ENCODE data around the gene LIAS. TPM values are rescaled to one million over a fixed set of nuclear protein-coding genes. Genes with fewer than 3 reads are reported as not detected.
"Not testable (repeated sequence)": the region's sequence is repeated elsewhere in the genome, so short reads cannot be mapped to it uniquely, and the experiment has no call there.

LIAS gene
- polyA plus RNA-seq, result 10 to 100 TPM; 14.2 to 15.2 TPM

DNA sequence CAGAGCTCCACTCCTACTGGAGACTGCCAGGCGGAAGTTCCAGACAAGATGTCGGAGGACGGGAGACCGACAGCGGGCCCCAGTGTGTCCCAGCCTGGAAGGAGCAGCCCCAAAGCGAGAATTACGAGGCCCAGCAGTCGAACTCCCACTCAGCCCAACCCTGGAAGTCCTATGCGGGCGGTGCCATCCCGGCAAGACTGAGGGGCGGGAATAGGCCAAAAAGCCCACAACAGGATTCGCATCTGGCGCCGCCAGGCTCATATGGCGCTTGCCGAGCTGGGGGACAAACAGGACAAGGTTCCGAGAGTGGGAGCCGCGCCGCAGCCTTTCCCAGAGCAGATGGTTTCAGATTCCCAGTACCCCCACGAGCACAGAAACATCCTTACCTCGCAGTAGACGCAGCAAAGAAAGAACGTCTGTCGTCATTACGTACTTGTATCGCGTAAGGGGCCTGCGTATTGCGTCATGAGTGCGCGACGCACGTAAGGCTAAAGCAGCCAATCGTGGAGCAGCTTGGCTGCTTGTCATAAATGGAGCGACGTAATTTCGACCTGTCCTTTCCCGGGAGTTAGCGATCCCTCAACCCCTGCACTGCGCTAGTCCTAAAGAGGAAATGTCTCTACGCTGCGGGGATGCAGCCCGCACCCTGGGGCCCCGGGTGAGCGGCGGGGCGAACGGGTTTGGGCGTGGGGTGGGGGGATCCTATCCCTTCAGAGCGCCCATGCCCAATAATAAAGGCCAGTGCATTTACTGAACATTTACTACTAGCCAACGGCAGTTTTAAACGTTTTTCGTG is at the start of gene LIAS, which contains the start of gene RPL9:
Gene LIAS (plus strand): TSS at position 552 of the 796 bp plus-strand sequence. CDS start 62 bp downstream, at position 614.
Gene RPL9 (minus strand): TSS at position 418 of the 796 bp plus-strand sequence. CDS start 483 bp downstream, outside the sequence.
- Histone ChIP-seq H3K4me1 (ENCODE audit: control insufficient read depth in 2 of 2, insufficient read depth in 2 of 2, low read length in 1 of 2) (no peaks in the 10 kb centered on the region), H3K36me3 (ENCODE audit: control insufficient read depth in 2 of 2, insufficient read depth in 2 of 2, low read length in 1 of 2) (peaks cover 4 to 11% of the 10 kb centered on the region in 2 donors)

DNA sequence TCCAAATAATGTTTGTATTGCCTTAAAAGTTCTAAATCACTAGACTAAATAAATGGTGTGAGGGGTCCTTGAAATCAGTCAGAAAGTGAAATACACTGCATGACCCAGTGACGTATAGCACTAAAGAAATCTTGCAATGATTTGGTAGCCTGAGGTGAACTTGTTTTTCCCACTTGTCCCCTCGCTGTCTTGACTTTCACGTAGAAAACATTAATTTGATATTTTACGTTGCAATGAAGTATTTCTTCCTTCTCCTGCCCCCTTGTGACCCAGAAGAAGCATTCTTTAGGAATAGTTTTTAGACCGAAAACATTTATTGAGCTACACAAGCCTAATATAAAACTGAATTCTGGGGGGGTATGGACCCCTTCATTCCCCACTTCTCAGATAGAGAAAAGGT is 48.4 kb upstream of the LIAS start:
- 52 to 58% methylated on average over 5 of the region's 5 CpGs for WGBS, 2 donors

More for the DNA sequence above, at the start of gene LIAS, which contains the start of gene RPL9:
- Histone ChIP-seq H3K27me3 (ENCODE audit: control insufficient read depth in 1 of 2, insufficient read depth in 2 of 2, low read length in 2 of 2) (no peaks in the 10 kb centered on the region), H3K9me3 (ENCODE audit: control insufficient read depth in 2 of 2, insufficient read depth in 1 of 2, low read depth in 1 of 2, low read length in 1 of 2) (no peaks in the 10 kb centered on the region), H3K27ac (ENCODE audit: low read depth in 2 of 2, low read length in 1 of 2) (peak within 1 kb of the TSS; percentile 95 to 98), H3K4me3 (ENCODE audit: low read depth in 1 of 2, low read length in 2 of 2) (peak within 1 kb of the TSS; percentile 80 to 90)
- 0% methylated on average over 55 of the region's 55 CpGs for WGBS, 2 donors

DNA sequence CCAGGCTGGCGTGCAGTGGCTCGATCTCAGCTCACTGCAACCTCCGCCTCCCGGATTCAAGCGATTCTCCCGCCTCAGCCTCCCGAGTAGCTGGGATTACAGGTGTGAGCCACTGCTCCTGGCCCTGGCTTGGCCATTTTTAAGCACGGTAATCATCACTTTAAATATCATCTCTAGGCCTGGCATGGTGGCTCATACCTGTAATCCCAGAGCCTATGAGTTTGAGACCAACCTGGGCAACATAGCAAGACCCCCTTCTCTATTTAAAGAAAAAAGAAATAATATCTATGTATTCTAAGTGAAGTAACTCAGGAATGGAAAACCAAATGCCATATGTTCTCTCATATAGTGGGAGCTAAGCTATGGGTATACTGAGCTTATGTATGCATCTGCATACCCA is 47.3 kb upstream of the LIAS start:
- H3K27me3 ChIP-seq (ENCODE audit: control insufficient read depth in 1 of 2, insufficient read depth in 2 of 2, low read length in 2 of 2); H3K27ac ChIP-seq (ENCODE audit: low read depth in 2 of 2, low read length in 1 of 2); H3K4me3 ChIP-seq (ENCODE audit: low read depth in 1 of 2, low read length in 2 of 2); H3K4me1 ChIP-seq (ENCODE audit: control insufficient read depth in 2 of 2, insufficient read depth in 2 of 2, low read length in 1 of 2); H3K36me3 ChIP-seq (ENCODE audit: control insufficient read depth in 2 of 2, insufficient read depth in 2 of 2, low read length in 1 of 2); H3K9me3 ChIP-seq (ENCODE audit: control insufficient read depth in 2 of 2, insufficient read depth in 1 of 2, low read depth in 1 of 2, low read length in 1 of 2): not testable (repeated sequence)
- WGBS, 2 donors, result 89 to 91% methylated on average over 8 of the region's 8 CpGs

More for the DNA sequence above, 48.4 kb upstream of the LIAS start:
- H3K4me3 ChIP-seq (ENCODE audit: low read depth in 1 of 2, low read length in 2 of 2), result no peak overlapping the region
- H3K27me3 ChIP-seq (ENCODE audit: control insufficient read depth in 1 of 2, insufficient read depth in 2 of 2, low read length in 2 of 2), result peaks cover 0 to 2% of the 10 kb centered on the region in 2 donors
- no peak overlapping the region for H3K27ac ChIP-seq (ENCODE audit: low read depth in 2 of 2, low read length in 1 of 2)
- H3K36me3 ChIP-seq (ENCODE audit: control insufficient read depth in 2 of 2, insufficient read depth in 2 of 2, low read length in 1 of 2), result no peaks in the 10 kb centered on the region
- H3K4me1 ChIP-seq (ENCODE audit: control insufficient read depth in 2 of 2, insufficient read depth in 2 of 2, low read length in 1 of 2), result no peaks in the 10 kb centered on the region
- H3K9me3 ChIP-seq (ENCODE audit: control insufficient read depth in 2 of 2, insufficient read depth in 1 of 2, low read depth in 1 of 2, low read length in 1 of 2), result no peaks in the 10 kb centered on the region

DNA sequence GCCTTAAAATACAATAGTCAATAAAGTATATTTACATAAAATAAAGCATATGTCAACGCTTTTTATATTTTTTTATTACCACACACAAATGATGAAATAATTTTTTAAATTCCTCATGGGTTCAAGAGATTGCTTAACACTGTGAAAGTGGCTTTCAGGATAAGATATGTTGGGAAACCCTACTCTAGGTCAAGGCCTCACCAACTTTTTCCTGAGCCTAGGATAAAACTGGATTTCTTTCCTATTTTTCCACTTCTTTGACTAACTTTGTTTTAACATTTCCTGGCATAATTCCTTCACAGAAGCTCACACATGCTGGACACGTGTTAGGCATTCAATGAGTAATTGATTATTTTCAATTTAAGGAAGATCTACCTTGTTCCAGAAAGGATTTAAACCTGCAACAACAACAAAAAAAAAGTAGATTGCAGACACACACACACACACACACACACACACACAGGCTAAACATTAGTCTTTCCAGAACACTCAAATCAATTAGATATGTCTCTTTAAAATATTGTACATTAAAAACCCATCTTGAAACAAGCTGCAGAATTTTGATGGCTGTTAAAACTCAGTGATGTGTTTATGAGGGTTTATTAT is 43.1 kb upstream of the LIAS start:
- no peaks in the 10 kb centered on the region for H3K27me3 ChIP-seq (ENCODE audit: control insufficient read depth in 1 of 2, insufficient read depth in 2 of 2, low read length in 2 of 2)
- no peak overlapping the region for H3K4me3 ChIP-seq (ENCODE audit: low read depth in 1 of 2, low read length in 2 of 2)
- H3K9me3 ChIP-seq (ENCODE audit: control insufficient read depth in 2 of 2, insufficient read depth in 1 of 2, low read depth in 1 of 2, low read length in 1 of 2), result no peaks in the 10 kb centered on the region
- H3K36me3 ChIP-seq (ENCODE audit: control insufficient read depth in 2 of 2, insufficient read depth in 2 of 2, low read length in 1 of 2), result no peaks in the 10 kb centered on the region
- H3K27ac ChIP-seq (ENCODE audit: low read depth in 2 of 2, low read length in 1 of 2), result no peak overlapping the region
- 51 to 58% methylated on average over 2 of the region's 2 CpGs for WGBS, 2 donors
- no peaks in the 10 kb centered on the region for H3K4me1 ChIP-seq (ENCODE audit: control insufficient read depth in 2 of 2, insufficient read depth in 2 of 2, low read length in 1 of 2)

DNA sequence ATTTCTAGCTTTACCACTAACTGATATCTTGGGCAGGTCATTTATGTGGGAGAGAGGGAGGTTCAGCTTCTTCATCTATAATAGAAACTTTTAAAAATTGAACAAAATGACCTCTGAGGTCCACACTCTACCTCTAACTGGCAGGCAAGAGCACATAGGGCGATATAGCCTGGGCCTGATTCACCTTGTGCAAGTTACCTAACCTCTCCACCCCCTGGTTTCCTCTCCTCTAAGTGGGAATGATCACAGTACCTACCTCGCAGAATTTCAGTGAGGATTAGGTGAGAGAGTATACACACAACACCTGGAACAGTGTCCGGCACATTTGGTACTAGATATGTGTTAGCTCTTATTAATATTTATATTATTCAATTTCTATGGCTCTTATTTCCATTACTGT is 36.6 kb upstream of the LIAS start:
- WGBS, 2 donors, result 88% methylated on average over 3 of the region's 3 CpGs
- no peaks in the 10 kb centered on the region for H3K36me3 ChIP-seq (ENCODE audit: control insufficient read depth in 2 of 2, insufficient read depth in 2 of 2, low read length in 1 of 2)

DNA sequence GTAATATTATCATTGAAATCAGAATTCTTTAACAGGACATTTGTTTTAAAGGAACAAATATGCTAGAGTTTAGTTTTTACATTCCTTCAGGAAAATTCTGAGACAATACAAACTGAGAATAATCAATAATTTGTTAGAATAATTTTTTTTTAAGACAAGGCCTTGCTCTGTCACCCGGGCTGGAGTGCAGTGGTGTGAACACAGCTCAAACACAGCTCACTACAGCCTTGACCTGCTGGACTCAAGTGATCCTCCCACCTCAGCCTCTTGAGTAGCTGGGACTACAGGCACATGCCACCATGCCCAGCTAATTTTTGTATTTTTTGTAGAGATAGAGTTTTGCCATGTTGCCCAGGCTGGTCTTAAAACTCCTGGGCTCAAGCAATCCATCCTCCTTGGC is 33.6 kb upstream of the LIAS start:
- H3K9me3 ChIP-seq (ENCODE audit: control insufficient read depth in 2 of 2, insufficient read depth in 1 of 2, low read depth in 1 of 2, low read length in 1 of 2); H3K27ac ChIP-seq (ENCODE audit: low read depth in 2 of 2, low read length in 1 of 2); H3K4me1 ChIP-seq (ENCODE audit: control insufficient read depth in 2 of 2, insufficient read depth in 2 of 2, low read length in 1 of 2); H3K4me3 ChIP-seq (ENCODE audit: low read depth in 1 of 2, low read length in 2 of 2); H3K27me3 ChIP-seq (ENCODE audit: control insufficient read depth in 1 of 2, insufficient read depth in 2 of 2, low read length in 2 of 2); H3K36me3 ChIP-seq (ENCODE audit: control insufficient read depth in 2 of 2, insufficient read depth in 2 of 2, low read length in 1 of 2): not testable (repeated sequence)
- WGBS, 2 donors, result 73 to 89% methylated on average over 1 of the region's 1 CpG

More for the DNA sequence above, 36.6 kb upstream of the LIAS start:
- H3K27ac ChIP-seq (ENCODE audit: low read depth in 2 of 2, low read length in 1 of 2), result no peak overlapping the region
- H3K4me3 ChIP-seq (ENCODE audit: low read depth in 1 of 2, low read length in 2 of 2), result no peak overlapping the region
- H3K9me3 ChIP-seq (ENCODE audit: control insufficient read depth in 2 of 2, insufficient read depth in 1 of 2, low read depth in 1 of 2, low read length in 1 of 2), result no peaks in the 10 kb centered on the region
- no peaks in the 10 kb centered on the region for H3K4me1 ChIP-seq (ENCODE audit: control insufficient read depth in 2 of 2, insufficient read depth in 2 of 2, low read length in 1 of 2)
- H3K27me3 ChIP-seq (ENCODE audit: control insufficient read depth in 1 of 2, insufficient read depth in 2 of 2, low read length in 2 of 2), result no peaks in the 10 kb centered on the region

DNA sequence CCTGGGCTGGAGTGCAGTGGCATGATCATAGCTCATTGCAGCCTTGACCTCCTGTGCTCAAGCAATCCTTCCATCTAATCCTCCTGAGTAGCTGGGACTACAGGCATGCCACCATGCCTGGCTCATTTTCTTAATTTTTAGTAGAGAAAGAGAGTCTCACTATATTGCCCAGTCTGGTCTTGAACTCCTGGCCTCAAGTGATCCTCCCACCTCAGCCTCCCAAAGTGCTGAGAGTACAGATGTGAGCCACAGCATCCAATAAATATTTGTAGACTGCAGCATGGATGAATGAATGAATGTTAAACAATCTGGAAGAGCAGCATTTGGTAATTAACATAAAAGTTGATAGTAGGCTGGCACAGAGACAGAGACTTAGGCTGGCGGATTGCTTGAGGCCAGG is 32.1 kb upstream of the LIAS start:
- H3K4me1 ChIP-seq (ENCODE audit: control insufficient read depth in 2 of 2, insufficient read depth in 2 of 2, low read length in 1 of 2), result no peaks in the 10 kb centered on the region
- 67 to 68% methylated on average over 1 of the region's 1 CpG for WGBS, 2 donors
- H3K36me3 ChIP-seq (ENCODE audit: control insufficient read depth in 2 of 2, insufficient read depth in 2 of 2, low read length in 1 of 2), result no peaks in the 10 kb centered on the region
- no peak overlapping the region for H3K27ac ChIP-seq (ENCODE audit: low read depth in 2 of 2, low read length in 1 of 2)
- H3K9me3 ChIP-seq (ENCODE audit: control insufficient read depth in 2 of 2, insufficient read depth in 1 of 2, low read depth in 1 of 2, low read length in 1 of 2), result no peaks in the 10 kb centered on the region
- H3K4me3 ChIP-seq (ENCODE audit: low read depth in 1 of 2, low read length in 2 of 2), result no peak overlapping the region
- no peaks in the 10 kb centered on the region for H3K27me3 ChIP-seq (ENCODE audit: control insufficient read depth in 1 of 2, insufficient read depth in 2 of 2, low read length in 2 of 2)

DNA sequence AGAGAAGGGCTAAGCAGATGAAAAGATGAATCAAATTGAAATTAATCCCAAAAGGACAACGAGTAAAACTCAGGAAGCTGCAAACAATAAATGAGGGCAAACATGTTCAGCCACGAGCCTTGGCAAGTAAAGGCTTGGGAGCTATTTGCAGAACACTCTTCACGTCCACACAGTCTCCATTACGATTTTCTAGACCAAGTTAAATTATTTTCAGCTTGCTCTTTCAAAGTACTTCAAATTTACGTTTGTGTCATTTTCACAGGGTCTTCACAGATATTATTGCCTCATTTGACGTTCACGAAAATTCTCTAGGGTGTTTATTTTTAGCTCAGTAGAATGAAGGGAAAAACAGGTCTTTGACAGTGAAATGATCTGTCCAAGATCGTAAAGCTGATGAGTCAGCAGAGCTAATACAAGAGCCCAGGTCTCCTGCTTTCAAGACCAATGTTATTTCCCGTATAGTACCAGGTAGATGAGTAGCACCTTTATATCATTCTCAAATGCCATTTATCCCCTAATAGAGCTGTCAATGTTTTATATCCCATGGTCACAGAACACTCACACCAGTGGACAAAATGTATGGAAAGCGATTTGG is 31.2 kb upstream of the LIAS start:
- H3K9me3 ChIP-seq (ENCODE audit: control insufficient read depth in 2 of 2, insufficient read depth in 1 of 2, low read depth in 1 of 2, low read length in 1 of 2), result no peaks in the 10 kb centered on the region
- no peaks in the 10 kb centered on the region for H3K36me3 ChIP-seq (ENCODE audit: control insufficient read depth in 2 of 2, insufficient read depth in 2 of 2, low read length in 1 of 2)
- H3K4me1 ChIP-seq (ENCODE audit: control insufficient read depth in 2 of 2, insufficient read depth in 2 of 2, low read length in 1 of 2), result no peaks in the 10 kb centered on the region
- peak overlapping the region in 1 of 2 donors; percentile 38 for H3K27ac ChIP-seq (ENCODE audit: low read depth in 2 of 2, low read length in 1 of 2)
- no peaks in the 10 kb centered on the region for H3K27me3 ChIP-seq (ENCODE audit: control insufficient read depth in 1 of 2, insufficient read depth in 2 of 2, low read length in 2 of 2)
- 43 to 58% methylated on average over 10 of the region's 10 CpGs for WGBS, 2 donors
- peak overlapping the region in 1 of 2 donors; percentile 23 for H3K4me3 ChIP-seq (ENCODE audit: low read depth in 1 of 2, low read length in 2 of 2)

DNA sequence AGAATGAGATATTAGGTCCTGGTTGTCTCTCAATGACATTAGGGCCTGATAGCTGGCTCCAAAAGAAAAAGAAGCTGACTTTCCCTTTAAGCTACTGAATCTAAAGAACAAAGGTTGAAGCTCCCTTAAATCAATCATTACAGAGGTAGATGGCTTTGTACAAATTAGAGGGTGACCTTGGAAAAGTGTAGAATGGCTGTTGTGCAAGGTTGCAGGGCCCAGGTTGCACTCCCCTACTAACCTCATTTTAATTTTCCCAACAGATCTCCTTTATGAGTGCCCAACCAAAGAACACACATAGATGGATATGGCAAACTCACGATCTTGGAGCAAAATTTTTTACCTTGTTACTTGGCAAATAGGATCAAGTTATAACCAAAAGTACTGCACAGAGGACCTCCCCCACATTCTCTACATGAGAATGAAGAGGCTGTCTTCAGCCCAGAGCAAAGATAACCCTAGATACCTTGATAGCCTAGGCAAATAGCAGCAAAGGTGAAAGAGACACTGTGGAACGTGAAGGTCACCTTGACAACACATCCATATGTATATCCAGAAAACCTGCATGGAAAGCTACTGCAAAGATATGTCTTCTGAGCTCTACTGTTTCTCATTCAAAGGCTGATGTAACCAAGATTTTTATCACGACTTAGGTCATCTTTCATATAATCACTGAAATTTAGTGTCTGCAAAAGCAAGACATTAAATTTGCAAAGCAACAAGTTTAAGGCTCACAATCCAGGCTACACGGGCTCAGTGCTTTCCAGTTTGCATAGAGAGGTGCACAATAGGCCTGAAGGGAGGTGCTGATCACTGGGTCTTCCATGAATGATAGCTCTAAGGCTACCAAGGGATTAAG is 29.2 kb upstream of the LIAS start:
- Histone ChIP-seq H3K27me3 (ENCODE audit: control insufficient read depth in 1 of 2, insufficient read depth in 2 of 2, low read length in 2 of 2) (no peaks in the 10 kb centered on the region), H3K36me3 (ENCODE audit: control insufficient read depth in 2 of 2, insufficient read depth in 2 of 2, low read length in 1 of 2) (no peaks in the 10 kb centered on the region), H3K4me1 (ENCODE audit: control insufficient read depth in 2 of 2, insufficient read depth in 2 of 2, low read length in 1 of 2) (no peaks in the 10 kb centered on the region), H3K27ac (ENCODE audit: low read depth in 2 of 2, low read length in 1 of 2) (no peak overlapping the region), H3K9me3 (ENCODE audit: control insufficient read depth in 2 of 2, insufficient read depth in 1 of 2, low read depth in 1 of 2, low read length in 1 of 2) (no peaks in the 10 kb centered on the region), H3K4me3 (ENCODE audit: low read depth in 1 of 2, low read length in 2 of 2) (no peak overlapping the region)
- 76 to 77% methylated on average over 4 of the region's 4 CpGs for WGBS, 2 donors

Data from esophagus (tissue), 2 donors.